Activated T-cell treated with anti-CD3 and anti-CD28 coated beads, Interleukin-2, amount 50 U/mL, for 72 hours (primary cell): ENCODE data around the gene POU2F3. TPM values are rescaled to one million over a fixed set of nuclear protein-coding genes. Genes with fewer than 3 reads are reported as not detected.

Source experiments
- ATAC-seq, 2 donors: fragments of 150-1000 bp; cut with Tn5 transposase; replicated peaks in 1 of 2; 2 replicates each; pipeline ENCODE4 v1.10.0; 2021; ENCODE audit warnings: moderate library complexity in 2 of 2, mild to moderate bottlenecking in 1 of 2
- DNase-seq, 2 donors: peaks; one replicate each; pipeline ENCODE4 v3.0.0; 2021 to 2022; ENCODE audit warnings: mixed read lengths in 1 of 2
- H3K27ac Mint-ChIP-seq: one replicate; pipeline ENCODE4 v1.8.0; 2022; ENCODE audit warnings: mild to moderate bottlenecking, moderate library complexity, mixed read lengths
- H3K27me3 Mint-ChIP-seq: one replicate; pipeline ENCODE4 v1.8.0; 2022; ENCODE audit warnings: low read depth, mixed read lengths
- H3K36me3 Mint-ChIP-seq, 2 donors: one replicate each; pipeline ENCODE4 v1.8.0; 2022; ENCODE audit warnings: mixed read lengths in 2 of 2, mild to moderate bottlenecking in 1 of 2; ENCODE audit not compliant: insufficient read depth in 2 of 2
- H3K4me1 Mint-ChIP-seq: one replicate; pipeline ENCODE4 v1.8.0; 2022; ENCODE audit warnings: low read depth, mixed read lengths
- H3K4me3 Mint-ChIP-seq, 2 donors: one replicate each; pipeline ENCODE4 v1.8.0; 2022; ENCODE audit warnings: mild to moderate bottlenecking in 2 of 2, mixed read lengths in 2 of 2, moderate library complexity in 2 of 2
- H3K9me3 Mint-ChIP-seq, 2 donors: one replicate each; pipeline ENCODE4 v1.8.0; 2022; ENCODE audit warnings: mixed read lengths in 2 of 2
- total RNA-seq, 2 donors: library from RNA; stranded (reverse); gene quantifications; one replicate each; pipeline ENCODE4 v1.2.3, GENCODE V29; 2022

Gene POU2F3
- total RNA-seq, 2 donors from 2014 or later: 0.14 to 0.39 TPM

DNA sequence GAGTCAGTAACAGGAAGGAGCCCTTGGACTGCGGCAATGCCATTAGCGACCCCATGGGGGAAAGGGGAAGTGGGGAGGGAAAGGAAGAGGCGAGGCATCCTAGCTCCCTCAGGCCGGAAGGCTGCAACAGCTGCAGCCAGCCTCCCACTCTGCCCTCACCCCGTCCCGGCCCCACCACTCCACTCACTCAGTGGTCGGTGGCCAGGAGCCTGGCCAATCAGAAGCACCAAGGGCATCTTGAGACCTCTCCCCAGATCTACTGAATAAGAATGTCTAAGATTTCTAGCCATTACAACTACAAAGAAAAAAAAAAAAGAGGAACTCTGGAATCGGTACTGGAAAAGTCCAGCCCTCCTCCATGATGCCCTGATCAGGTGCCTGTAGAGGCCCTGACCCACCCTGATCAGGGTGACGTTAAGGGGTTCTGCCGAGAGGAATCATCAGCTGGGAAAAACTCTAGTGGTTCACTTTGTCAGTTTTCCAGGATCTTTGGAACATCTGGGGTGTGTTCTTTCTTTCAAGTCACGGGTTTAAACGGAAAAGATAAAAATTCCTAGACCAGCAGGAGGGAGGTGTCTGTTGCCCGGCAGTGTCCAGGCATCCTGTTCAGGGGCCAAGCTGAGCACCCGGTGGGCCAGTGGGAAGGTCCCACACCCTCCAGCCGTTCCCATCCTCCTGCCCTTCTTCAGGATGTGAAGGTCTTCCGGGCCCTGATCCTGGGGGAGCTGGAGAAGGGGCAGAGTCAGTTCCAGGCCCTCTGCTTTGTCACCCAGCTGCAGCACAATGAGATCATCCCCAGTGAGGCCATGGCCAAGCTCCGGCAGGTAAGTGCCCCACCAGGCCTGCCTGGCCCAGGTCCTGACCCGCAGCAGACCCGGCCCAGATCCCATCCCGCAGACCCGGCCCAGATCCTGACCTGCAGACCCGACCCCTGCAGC, 14.7 kb upstream of the POU2F3 start:
- Mint-ChIP-seq H3K27me3 (peaks cover 21% of the 10 kb centered on the region), H3K4me3 (no peak overlapping the region), H3K9me3 (no peaks in the 10 kb centered on the region), H3K36me3 (no peaks in the 10 kb centered on the region), H3K27ac (no peak overlapping the region), H3K4me1 (peaks cover 18% of the 10 kb centered on the region)
- no peak for DNase-seq
- no peak for ATAC-seq

DNA sequence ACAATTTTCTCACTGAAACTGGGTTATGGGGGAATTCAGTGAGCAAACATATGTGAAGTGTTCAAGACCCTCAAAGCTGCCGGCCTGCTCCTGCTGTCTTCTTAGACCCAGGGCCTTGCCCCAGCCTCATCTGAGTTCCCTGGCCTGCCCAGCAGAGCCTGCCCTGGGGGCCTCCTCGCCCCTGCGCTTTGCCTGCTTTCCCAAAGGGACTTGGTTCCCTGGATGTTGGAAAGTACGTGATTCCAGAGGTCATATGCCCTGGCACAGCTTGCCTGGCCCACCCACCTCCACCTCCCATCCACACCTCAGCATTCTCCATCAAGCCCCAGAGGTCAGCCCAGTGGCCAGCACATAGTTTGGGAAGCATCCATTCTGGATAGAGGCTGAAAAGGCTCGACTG, 13.7 kb upstream of the POU2F3 start:
- ATAC-seq: no peak
- DNase-seq: no peak
- peaks cover 8% of the 10 kb centered on the region for H3K4me1 Mint-ChIP-seq
- H3K27me3 Mint-ChIP-seq: peaks cover 21% of the 10 kb centered on the region
- no peaks in the 10 kb centered on the region for H3K9me3 Mint-ChIP-seq
- no peak overlapping the region for H3K27ac Mint-ChIP-seq
- no peak overlapping the region for H3K4me3 Mint-ChIP-seq
- H3K36me3 Mint-ChIP-seq: no peaks in the 10 kb centered on the region

DNA sequence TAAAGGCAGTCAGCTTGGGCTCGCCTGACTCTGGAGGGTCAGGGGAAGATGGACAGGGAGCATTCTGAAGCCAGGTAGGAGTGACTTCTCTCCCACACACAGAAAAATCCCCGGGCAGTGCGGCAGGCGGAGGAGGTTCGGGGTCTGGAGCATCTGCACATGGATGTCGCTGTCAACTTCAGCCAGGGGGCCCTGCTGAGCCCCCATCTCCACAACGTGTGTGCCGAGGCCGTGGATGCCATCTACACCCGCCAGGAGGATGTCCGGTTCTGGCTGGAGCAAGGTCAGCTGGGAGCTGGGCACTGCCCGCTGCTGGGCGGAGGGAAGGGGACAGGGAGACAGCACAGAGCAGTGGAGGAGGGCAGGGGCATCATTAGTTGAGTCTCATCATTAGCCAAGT, 13.2 kb upstream of the POU2F3 start:
- Mint-ChIP-seq H3K27ac (no peak overlapping the region), H3K4me1 (peaks cover 5% of the 10 kb centered on the region), H3K36me3 (no peaks in the 10 kb centered on the region), H3K27me3 (peaks cover 21% of the 10 kb centered on the region), H3K4me3 (no peak overlapping the region), H3K9me3 (no peaks in the 10 kb centered on the region)
- DNase-seq (no peak), ATAC-seq (no peak)

DNA sequence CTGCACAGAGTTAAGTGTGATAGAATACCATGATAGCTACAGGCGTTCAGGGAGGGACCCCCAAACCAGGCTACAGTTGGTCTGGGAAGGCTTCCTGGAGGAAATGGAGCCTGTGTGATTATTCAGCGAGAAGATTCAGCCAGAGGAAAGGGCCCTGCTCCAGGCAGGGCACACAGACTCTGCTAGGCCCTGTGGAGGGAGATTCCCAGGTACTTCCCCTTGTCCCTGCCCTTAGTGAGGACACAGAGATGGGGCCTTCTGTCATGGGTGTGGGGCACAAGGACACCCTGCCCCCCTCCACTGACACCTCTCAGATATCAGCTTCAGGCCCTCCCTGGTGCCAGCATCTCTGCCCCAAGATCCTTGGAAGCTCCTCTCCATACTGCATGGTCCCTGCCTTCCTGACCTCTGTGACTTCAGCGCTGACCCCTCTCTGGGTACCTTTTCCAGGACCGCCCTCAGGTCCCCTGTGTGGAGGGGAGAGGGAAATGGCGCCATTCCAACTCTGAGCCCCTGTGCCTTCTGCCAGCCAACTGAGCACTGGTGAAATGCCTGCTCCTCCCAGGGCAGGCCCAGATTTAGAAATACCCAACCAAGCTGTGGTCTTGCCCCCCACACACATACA, 12.6 kb upstream of the POU2F3 start:
- H3K27ac Mint-ChIP-seq: no peak overlapping the region
- H3K27me3 Mint-ChIP-seq: peaks cover 23% of the 10 kb centered on the region
- no peak overlapping the region for H3K4me3 Mint-ChIP-seq
- no peak for DNase-seq
- ATAC-seq: peak in 1 of 2 donors; percentile 22
- H3K4me1 Mint-ChIP-seq: peaks cover 5% of the 10 kb centered on the region
- no peaks in the 10 kb centered on the region for H3K36me3 Mint-ChIP-seq
- no peaks in the 10 kb centered on the region for H3K9me3 Mint-ChIP-seq

DNA sequence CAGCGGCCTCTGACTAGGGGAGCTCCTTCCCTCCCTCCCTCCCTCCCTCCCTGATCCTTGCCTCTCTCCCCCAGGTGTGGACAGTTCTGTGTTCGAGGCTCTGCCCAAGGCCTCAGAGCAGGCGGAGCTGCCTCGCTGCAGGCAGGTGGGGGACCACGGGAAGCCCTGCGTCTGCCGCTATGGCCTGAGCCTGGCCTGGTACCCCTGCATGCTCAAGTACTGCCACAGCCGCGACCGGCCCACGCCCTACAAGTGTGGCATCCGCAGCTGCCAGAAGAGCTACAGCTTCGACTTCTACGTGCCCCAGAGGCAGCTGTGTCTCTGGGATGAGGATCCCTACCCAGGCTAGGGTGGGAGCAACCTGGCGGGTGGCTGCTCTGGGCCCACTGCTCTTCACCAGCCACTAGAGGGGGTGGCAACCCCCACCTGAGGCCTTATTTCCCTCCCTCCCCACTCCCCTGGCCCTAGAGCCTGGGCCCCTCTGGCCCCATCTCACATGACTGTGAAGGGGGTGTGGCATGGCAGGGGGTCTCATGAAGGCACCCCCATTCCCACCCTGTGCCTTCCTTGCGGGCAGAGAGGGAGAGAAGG, 11.1 kb upstream of the POU2F3 start:
- ATAC-seq (no peak), DNase-seq (no peak)
- H3K36me3 Mint-ChIP-seq: no peaks in the 10 kb centered on the region
- peaks cover 5% of the 10 kb centered on the region for H3K4me1 Mint-ChIP-seq
- H3K27me3 Mint-ChIP-seq: peaks cover 34% of the 10 kb centered on the region
- H3K4me3 Mint-ChIP-seq: no peak overlapping the region
- no peaks in the 10 kb centered on the region for H3K9me3 Mint-ChIP-seq
- H3K27ac Mint-ChIP-seq: no peak overlapping the region

DNA sequence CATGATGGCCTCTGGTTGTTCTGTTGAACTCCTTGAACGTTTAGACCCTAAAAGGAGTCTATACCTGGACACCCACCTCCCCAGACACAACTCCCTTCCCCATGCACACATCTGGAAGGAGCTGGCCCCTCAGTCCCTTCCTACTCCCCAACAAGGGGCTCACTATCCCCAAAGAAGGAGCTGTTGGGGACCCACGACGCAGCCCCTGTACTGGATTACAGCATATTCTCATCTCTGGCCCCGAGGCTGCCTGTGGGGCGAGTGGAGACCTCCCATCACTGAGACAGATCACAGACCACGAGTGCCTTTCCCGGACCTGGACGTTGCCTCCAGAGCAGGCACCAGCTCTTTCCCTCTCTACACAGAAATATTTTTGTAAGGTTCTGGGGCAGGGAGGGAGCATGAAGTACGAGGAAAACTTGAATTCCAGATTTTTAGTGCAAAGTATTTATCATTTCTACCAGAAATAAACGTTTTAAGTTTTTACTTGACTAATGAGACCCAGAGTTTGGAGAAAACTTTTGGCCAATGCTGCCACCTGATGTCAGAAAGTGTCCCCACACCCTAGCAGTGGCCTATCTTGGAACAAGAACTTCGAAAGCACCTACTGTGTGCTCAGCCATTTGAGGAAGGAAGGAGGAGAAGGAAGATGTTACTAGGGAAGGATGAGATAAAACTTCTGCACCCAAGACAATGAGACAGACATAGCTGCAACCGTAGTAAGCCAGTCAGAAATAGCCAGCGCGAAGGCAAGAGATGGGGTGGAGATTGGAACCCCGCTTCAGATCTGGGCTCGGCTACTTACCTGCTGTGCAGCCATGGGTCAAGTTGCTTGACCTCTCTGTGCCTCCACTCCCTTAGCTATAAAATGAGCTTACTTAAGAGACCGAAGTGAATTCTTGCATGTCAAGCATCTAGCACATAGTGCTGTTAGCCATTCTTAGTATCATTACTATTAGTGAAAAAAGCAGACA, 10.2 kb upstream of the POU2F3 start:
- Mint-ChIP-seq H3K9me3 (no peaks in the 10 kb centered on the region), H3K27me3 (peaks cover 36% of the 10 kb centered on the region), H3K4me3 (no peak overlapping the region), H3K27ac (no peak overlapping the region), H3K36me3 (no peaks in the 10 kb centered on the region), H3K4me1 (peaks cover under 1% of the 10 kb centered on the region)
- ATAC-seq (no peak), DNase-seq (peak in 1 of 2 donors; percentile 19)

DNA sequence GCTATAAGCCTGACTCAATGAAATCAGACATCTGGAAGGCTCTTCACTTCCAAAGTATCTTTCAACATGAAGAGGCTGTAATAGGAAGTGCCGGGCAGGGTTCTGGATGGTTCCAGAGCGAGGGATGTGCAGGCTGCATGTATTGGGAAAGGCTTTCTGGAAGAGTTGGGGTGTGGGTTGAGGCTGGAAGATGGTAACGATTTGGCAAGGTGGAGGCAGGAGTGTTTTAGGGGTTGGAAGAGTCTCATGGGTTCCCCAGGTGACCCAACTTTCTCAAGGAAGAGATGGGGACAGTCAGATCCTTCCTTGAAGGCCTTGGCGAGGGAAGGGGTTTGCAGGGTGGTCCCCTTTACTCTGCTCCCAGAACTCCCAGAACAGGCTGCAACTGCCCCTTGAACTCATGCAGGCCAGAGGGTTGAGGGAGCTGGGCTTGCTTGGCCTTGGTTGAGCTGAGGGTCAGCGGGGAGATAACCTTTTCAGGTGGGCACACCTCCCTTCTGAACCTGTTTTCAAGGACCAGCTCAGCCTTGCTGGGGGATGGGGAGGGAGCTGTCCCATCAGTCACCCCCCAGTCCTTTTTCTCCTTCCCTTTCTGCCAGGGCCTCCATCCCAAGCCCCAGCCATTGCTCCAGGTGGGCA, 9.4 kb upstream of the POU2F3 start:
- H3K27me3 Mint-ChIP-seq: peaks cover 36% of the 10 kb centered on the region

DNA sequence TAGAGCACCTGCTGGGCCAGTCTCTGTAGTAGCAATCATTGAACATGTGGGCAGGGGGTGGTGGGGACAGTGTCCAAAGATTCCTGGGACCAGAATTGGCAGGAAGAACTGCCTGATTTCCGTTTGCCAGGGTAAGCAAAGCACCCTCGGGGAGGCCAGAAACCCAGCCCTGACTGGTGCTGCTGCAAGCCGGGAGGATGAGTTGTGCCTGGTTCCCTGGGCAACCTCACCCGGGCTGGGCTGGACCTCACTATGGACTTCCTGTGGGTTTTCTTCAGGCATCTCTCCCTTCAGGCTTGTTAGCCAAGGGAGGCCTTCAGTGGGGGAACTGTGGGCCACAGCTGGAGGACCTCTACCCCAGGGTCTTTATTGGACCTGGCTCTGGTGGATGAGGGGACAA, 8.0 kb upstream of the POU2F3 start:
- no peak for ATAC-seq
- no peak overlapping the region for H3K4me3 Mint-ChIP-seq
- no peaks in the 10 kb centered on the region for H3K9me3 Mint-ChIP-seq

More for the DNA sequence above, 9.4 kb upstream of the POU2F3 start:
- H3K36me3 Mint-ChIP-seq: no peaks in the 10 kb centered on the region
- no peaks in the 10 kb centered on the region for H3K4me1 Mint-ChIP-seq
- H3K9me3 Mint-ChIP-seq: no peaks in the 10 kb centered on the region
- no peak overlapping the region for H3K4me3 Mint-ChIP-seq
- ATAC-seq (no peak), DNase-seq (no peak)
- H3K27ac Mint-ChIP-seq: no peak overlapping the region

DNA sequence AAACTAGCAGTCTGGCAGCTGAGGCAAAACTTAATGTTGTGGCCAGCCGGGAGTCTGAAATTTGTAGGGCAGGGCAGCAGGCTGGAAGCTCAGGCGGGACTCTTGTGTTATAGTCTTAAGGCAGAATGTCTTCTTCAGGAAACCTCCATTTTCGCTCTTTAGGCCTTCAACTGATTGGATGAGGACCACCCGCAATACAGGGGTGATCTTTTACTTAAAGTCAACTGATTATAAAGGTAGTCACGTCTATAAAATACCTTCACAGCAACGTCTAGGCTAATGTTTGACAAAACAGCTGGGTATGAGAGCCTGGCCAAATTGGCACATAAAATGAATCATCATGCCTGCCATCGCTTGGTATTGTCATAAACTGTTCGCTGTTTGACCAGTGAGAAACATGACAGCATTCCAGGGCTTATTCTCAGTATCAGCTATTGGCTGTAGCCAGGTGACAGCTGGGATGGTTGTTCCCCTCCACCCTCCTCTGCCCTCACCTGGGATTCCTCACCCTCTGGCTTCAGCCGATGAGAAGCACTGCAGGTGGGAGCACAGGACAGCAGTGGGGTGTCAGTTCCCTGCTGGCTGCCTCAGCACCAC, 6.6 kb upstream of the POU2F3 start:
- Mint-ChIP-seq H3K27me3 (peaks cover 57% of the 10 kb centered on the region), H3K36me3 (no peaks in the 10 kb centered on the region), H3K4me3 (no peak overlapping the region), H3K27ac (no peak overlapping the region), H3K9me3 (no peaks in the 10 kb centered on the region), H3K4me1 (no peaks in the 10 kb centered on the region)
- no peak for DNase-seq
- no peak for ATAC-seq

More for the DNA sequence above, 8.0 kb upstream of the POU2F3 start:
- peaks cover 44% of the 10 kb centered on the region for H3K27me3 Mint-ChIP-seq
- no peaks in the 10 kb centered on the region for H3K36me3 Mint-ChIP-seq
- no peak for DNase-seq
- H3K27ac Mint-ChIP-seq: no peak overlapping the region
- no peaks in the 10 kb centered on the region for H3K4me1 Mint-ChIP-seq

DNA sequence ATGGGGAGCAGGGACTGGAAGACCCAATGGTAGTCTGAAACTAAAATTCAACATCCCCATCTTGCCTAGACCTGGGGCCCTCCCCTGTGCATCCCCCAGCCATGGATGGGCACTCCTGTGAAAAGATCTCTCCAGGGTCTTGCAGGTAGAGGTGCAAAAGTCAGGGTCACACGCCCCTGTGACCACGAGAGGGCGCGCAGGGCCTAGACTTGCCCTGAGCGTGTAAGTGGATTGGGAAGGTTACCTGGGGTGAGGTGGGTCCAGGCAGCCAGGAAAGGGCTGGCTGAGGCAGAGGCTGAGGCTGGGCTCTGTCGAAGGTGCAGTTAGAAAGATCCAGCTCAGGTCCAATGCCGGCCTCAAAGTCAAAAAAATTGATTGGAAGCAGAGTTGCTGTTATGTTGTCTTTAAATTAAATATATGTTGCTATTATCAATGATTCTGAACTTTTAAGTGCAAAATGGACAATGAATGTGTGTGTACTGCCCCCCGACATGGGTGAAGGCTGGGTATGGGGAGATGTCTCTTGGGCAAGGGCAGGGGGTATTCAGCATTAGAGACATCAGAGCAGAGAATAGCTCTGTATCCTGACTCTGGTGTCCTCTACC, 4.8 kb upstream of the POU2F3 start:
- H3K4me1 Mint-ChIP-seq: no peaks in the 10 kb centered on the region
- ATAC-seq: peak; percentile 80
- H3K9me3 Mint-ChIP-seq: no peaks in the 10 kb centered on the region
- peaks cover 70% of the 10 kb centered on the region for H3K27me3 Mint-ChIP-seq
- H3K27ac Mint-ChIP-seq: no peak overlapping the region
- DNase-seq: peak; percentile 70 to 76
- no peak overlapping the region for H3K4me3 Mint-ChIP-seq
- no peaks in the 10 kb centered on the region for H3K36me3 Mint-ChIP-seq

DNA sequence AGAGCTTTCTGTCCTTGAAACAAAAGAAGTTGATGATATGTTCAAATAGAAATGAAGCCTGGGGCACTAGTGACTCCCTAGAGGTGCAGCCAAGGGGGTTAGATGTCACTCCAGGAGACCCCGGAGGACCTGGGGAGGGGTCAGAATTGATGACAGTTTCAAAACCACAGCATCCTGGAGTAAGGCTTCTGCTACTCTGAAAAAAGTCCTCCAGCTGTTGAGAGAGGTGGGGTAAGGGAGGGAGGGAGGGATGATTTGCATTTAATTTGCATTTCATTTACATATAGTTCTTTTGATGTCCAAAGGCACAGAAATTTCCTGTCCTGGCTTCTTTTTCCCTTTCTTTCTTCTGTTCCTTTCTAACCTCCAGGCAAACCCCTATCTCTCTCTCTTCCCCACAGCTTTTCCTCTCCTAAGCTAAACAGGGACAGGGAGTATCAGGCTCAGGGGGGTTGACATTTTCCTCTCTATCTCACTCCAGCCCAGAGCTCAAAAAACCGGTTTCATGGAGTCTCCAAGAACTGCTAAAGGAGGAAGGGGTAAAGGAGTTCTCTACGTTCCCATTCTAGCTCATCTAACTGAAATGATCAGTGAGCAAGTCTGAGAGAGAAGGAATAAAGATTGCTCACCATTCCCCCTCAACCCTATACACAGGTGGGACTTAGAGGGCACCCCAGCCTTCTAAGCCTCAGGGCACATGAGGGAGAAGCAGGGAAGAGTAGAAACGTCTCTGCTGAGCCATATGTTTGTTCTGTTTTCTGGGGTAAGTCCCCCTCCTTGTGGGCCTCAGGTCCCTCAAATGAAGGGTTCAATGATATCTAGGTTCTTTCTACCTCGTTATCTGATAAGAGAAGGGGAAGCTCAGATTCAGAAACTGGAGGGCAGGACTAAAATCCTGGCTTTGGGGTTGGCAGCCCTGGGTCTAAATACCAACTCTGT, 3.5 kb upstream of the POU2F3 start:
- Mint-ChIP-seq H3K27ac (no peak overlapping the region), H3K4me1 (no peaks in the 10 kb centered on the region), H3K27me3 (peaks cover 82% of the 10 kb centered on the region), H3K9me3 (no peaks in the 10 kb centered on the region), H3K4me3 (no peak overlapping the region), H3K36me3 (no peaks in the 10 kb centered on the region)
- ATAC-seq (peak; percentile 30 to 32), DNase-seq (no peak)
